Globus pallidus (tissue), 1 donor: ENCODE data around the gene HSFX4.
"Not testable (repeated sequence)": the region's sequence is repeated elsewhere in the genome, so short reads cannot be mapped to it uniquely, and the experiment has no call there.

ENCODE experiments used
- DNase-seq: peaks from one replicate; pipeline ENCODE4 v3.0.0-alpha.2; 2015; ENCODE audit warnings: low spot score

HSFX4 gene

GRCh38 chrX:149937871-149938426, 8.6 kb downstream of the HSFX4 start:
- no peak for DNase-seq

- DNase-seq = peak; percentile 96
Observed at GRCh38 chrX:149938427-149938880, 9.1 kb downstream of the HSFX4 start, which contains the start of gene EOLA2. TSS of gene EOLA2 (minus strand) at chrX:149938491. CDS start at chrX:149933874, 4,617 bp downstream.

GRCh38 chrX:149938881-149939654, 9.7 kb downstream of the HSFX4 start:
- peak; percentile 95 for DNase-seq

- DNase-seq = no peak
Observed at GRCh38 chrX:149939655-149939904, 10.2 kb downstream of the HSFX4 start.

- peak; percentile 96 for DNase-seq
Observed at GRCh38 chrX:149939905-149940673, 10.7 kb downstream of the HSFX4 start.

GRCh38 chrX:149940674-149941024, 11.3 kb downstream of the HSFX4 start:
- DNase-seq = not testable (repeated sequence)

GRCh38 chrX:149945087-149945670, 15.8 kb downstream of the HSFX4 start:
- not testable (repeated sequence) for DNase-seq

GRCh38 chrX:149945820-149946219, 16.4 kb downstream of the HSFX4 start:
- not testable (repeated sequence) for DNase-seq

GRCh38 chrX:149946932-149947331, 17.6 kb downstream of the HSFX4 start:
- not testable (repeated sequence) for DNase-seq

GRCh38 chrX:149948016-149948415, 18.6 kb downstream of the HSFX4 start:
- DNase-seq = no peak

GRCh38 chrX:149949743-149950436, 20.5 kb downstream of the HSFX4 start:
- DNase-seq = no peak

- DNase-seq = peak; percentile 5
Observed at GRCh38 chrX:149950681-149951080, 21.3 kb downstream of the HSFX4 start.

- DNase-seq = no peak
Observed at GRCh38 chrX:149961572-149961971, 32.2 kb downstream of the HSFX4 start.

- DNase-seq = no peak
Observed at GRCh38 chrX:149962010-149962409, 32.6 kb downstream of the HSFX4 start.

- peak; percentile 59 for DNase-seq
Observed at GRCh38 chrX:149962859-149963757, 33.7 kb downstream of the HSFX4 start.

GRCh38 chrX:149979126-149979644, 49.8 kb downstream of the HSFX4 start:
- DNase-seq = no peak
